NCI-H2227 (cell line): ENCODE results near the gene XXYLT1.
A peak's percentile ranks its signal among the peaks of the same experiment; 100 is the strongest.

Source experiments
- DNase-seq: peaks from one replicate; lab custom pipeline; 2025; ENCODE audit not compliant: unreplicated experiment; lab: John Stamatoyannopoulos, UW

XXYLT1 gene

DNA sequence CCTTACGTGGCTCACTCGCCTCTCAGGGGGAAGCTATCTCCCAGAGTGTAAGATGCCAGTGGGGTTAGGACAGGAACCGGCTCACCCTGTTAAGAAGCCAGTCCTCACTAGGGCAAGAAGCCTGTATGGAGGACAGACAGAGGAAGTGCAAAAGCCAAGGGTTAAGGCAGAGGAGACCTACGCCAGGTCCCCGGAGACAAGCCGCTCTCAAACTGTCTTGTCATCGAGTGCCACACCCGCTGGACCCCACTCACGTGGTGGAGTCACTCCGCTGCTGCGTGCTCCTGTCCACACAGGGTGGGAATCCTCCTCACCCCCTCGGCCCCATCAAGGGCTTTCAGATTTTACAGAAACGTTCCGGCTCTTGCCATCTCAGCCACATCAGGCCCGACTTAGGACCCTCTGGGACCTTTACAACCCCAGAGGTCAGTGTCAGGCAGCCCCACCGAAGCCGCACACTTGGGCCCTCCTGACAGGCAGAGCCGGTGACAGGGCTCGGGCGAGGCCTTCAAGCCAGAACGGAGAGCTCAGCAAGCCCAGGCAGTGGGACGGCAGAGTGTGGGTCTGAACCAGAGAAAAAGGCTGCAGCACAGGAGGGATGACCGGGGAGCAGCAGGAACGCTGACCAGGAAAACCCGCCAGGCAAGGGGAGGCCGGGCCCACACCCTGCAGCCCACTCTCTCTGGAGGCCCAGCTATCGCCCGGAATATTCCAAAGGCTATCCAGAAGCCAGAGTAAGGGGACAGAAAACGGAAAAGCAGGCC, 61.7 kb downstream of the XXYLT1 start:
- DNase-seq, result no peak

DNA sequence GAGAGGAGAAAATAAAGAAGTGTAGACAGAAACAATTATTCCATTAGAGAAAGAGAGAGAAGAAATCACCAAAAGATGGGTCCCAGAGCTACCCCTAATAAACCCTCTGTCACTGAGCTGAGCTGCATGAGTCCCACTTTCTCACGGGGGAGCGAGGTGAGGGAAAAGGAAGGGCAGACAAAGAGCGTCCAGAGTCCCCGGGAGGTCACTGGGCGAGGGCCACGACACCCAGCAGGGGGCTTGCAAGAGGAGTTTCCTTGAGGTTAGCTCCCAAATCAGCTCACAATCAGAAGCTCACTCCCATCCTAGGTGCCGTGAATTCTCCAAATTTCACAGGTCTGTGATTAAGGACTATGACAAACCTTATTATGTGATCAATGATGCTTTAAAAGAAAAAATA, 62.3 kb downstream of the XXYLT1 start:
- no peak for DNase-seq

DNA sequence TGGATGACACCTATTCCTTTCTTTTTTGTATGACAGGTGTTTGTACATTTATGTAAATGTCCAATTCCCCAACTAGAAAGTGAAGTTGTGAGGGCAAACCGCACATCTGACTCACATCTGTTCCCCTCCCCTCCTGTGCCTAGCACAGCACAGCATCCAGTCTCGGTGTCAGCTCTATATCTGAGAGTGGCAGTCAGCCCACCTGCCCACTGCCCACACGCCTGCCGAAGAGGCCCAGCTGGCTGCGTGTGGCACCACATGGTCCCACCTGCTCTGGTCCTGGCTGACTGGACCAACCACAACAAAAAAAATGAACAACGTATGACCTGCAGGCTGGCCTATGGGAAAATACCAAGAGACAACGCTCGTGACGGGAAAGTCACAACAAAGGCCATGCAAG, 62.8 kb downstream of the XXYLT1 start:
- no peak for DNase-seq

DNA sequence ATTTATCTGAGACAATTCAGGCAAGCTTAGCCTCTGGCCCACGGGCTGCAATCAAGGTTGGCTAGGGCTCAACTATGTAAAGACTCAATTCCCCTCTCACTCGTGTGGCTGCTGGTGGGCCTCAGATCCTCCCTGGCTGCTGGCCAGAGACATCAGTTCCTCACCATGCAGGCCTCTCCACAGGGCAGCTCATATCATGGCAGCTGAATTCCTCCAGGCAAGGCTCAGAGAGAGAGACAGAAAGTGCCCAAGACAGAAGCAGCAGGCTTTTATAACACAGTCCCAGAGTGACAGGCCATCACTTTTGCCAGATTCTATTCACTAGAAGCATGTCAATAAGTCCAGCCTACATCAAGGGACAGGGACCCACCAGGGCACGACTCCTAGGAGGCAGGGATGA, 63.2 kb downstream of the XXYLT1 start:
- no peak for DNase-seq

DNA sequence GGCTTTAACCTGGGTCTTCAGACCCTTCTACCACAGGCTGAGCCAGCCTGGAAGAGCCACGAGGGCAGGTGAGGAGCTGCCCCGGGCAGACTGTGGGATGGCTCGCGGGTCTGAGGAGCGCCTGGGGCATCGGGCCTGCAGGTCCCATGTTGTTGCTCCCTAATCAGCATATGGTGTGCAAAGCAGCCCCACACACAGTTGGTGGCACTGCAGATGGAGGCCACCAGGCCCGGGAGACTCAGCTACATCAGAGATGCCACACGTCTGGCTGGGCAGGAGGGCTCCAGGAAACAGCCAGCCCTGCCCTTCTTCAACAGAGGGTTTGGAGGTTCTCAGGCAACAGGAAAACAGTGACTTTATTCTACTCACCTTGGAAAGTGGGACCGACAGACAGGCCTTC, 63.9 kb downstream of the XXYLT1 start:
- DNase-seq, result no peak

DNA sequence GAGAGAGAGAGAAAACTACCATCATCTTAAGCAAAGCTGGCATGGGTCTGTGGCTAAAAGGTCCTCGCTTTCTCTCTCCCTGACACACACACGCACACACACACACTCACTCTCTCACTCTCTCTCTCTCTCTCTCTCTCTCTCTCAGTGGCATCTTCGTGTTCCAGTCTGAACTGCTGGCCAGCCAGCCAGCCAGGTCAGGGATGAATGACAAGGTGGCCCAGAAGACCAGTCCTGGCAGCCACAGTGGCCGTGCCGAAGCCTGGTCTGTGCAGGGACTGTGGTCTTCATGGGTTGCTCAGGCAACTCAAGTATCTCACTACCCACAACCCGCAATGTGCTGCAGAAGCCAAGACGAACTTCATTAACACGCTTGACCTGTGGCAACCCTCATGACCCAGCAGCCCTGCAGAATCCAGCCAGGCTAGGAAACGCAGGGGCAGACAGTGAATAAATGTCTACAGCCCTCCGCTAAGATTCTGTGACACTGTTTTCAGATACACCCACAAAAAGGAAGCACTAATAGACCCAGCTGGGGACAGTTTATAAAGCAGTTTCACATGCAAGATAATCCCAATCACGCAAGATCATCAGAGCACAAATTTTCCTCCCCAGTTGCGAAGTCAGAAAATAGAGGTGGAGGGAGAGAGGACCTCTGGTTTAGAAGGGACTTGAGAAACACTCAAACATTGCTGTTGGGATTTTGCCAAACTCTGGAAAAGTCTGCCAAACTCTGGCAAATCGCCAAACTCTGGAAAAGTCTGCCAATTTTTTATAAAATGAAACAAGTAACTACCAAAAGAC, 66.4 kb downstream of the XXYLT1 start:
- DNase-seq, result peak; percentile 43

DNA sequence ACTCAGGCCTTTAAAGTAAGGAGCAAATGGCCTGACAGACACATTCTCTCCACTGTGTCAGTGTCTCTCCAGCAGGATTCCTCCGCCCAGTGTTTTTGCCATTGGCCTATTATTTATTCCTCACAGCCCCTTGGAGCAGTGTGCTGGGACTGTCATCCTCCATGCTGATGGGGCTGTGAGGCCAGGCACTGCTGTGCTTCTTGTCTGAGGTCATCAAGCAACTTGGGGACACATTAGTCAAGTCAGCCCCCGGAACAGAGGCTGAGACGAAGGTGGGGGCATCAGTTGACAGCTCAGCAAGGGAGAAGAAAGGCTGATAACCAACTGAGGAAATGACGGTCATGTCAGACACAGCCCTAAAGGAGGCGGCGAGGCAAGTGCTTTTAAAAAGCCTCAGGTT, 67.4 kb downstream of the XXYLT1 start:
- DNase-seq, result no peak

DNA sequence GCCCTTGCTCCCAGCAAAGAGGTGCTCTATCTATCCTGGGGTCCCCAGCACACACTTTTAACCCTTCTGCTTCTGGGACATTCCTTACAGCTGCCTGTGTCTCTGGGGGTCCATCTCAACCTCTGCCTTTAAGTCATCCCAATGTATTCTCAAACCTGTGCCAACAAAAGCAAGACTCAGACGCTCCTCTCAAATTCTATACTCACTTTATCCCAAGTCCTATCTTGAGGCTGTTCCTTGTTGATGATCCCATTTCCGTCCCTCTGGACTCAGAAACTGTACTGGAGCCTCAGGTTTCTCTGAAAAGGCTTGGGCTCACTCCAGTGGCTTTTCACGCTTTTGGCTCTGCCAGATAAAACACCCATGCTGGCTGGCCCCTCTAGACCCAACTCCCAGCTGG, 69.7 kb downstream of the XXYLT1 start:
- no peak for DNase-seq

DNA sequence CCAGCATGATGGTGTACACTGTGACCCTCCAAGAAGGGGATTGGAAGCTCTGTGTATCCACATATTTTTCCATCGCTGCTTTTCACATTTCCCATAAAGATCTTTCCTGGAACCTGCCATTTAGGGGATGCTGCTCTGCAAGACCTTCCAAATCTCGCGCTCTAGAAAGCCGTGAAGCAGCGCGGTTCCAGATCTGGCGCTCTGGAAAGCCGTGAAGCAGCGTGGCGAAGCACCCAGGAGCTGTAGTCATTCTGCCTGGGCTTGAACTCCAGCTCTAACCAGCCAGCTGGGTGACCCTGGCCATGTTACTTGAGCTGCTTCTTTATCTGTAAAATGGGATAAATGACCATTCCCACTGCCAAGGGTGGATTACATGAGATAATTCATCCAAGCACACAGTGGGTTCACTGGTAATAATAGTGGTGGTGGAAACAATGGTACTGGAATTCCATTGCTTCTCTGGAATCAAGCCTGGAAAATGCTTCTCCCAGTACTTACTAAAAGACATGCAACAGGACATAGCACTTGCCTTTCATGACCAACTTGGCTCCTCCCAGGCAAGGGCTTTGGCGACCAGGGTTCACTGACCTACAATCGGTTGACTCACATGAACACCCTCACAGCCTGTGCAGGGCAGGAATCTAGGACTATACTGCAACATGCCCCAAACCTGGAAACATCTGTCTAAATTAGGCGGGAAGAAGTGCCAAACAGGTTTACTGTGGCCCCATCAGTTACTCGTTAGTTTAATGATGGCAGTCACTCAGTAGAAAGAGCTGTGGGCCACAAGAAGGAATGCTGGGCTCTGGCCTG, 70.7 kb downstream of the XXYLT1 start:
- no peak for DNase-seq

DNA sequence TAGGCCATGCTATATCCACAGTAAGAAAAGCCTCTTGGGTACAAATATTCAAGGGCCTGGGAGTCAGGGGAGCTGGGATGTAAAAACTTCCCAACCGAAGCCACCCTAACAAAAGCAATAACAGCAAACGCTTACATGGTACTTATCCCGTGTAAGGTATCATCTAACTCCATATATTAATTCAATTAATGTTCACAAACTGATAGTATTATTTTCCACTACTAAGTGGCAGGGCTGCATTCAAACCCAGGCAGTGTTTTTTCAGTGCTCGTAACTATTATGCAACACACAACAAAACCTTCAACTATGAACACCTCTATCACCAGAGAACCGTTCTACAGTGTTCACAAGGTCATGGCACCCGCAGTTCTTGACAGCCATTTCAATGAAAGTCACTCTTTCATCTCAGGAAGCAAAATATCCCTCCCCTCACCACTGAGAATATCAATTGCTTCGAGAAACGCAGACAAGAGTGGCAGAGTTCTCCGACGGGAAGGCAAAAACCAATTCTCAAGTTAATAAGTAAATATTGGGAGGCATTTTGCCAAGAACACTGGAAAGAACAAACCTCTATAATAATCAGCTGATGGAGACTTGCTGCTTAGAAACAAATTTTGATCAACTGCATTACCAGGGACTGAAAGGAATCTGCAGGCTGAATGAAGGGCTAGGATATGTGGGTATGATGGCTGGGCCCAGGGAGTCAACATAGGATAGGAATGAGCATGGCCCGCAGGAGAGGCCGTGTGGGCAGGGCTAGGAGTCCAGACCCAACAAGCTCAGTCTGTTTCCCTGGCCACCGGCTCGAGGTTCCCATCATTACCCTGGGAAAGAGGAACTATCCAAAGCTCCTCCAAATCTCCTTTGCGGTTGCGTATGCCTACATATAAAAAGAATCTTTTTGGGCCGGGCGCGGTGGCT, 72.3 kb downstream of the XXYLT1 start:
- no peak for DNase-seq

DNA sequence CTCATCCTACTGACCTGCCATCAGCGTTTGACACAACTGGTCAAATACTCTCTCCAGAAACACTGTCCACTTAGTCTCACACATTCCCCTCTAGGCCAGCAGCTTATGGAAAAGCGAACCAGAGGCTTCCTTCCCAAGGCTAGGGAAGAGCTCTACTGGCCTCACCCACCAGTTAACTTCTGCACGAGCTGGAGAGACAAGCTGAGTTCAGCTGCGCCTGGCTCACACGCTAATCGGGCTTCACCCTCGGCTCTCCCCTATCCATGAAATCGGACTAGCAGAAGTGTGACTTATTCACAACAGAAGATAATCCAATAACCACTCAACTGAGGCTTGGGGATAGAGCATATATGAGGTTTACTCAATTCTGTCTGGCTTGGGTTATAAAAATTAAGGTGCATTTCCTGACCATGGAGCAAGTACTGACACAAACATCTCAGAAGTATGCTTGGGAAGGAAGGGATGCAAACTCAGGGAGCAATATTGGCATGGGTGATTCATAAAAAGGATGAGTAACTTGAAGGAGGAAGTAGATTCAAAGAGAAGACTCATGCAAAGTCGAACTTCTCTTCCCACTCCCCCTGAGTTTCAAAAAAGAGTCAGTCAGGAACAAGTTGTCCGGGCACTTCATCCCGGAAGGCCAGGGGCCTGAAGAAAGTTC, 73.1 kb downstream of the XXYLT1 start:
- no peak for DNase-seq

DNA sequence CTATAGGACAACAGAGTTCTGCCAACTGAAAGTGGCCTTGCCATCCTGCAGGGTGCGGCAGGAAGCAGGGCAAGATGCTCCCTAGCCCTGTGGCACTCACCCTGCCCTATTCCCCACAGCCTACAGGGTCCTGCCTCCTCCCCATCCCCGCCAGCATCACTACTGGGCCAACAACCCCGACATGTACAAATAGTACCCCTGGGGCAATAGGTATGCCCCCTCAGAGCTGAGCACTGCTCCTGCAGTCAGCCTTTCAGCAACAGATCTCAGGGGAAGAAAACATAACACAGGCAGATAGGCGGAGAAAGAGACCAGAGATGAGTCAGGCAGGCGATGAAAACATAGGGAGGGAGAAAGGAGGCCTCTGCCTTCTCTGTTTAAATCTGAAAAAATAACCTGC, 74.7 kb downstream of the XXYLT1 start:
- DNase-seq, result no peak

DNA sequence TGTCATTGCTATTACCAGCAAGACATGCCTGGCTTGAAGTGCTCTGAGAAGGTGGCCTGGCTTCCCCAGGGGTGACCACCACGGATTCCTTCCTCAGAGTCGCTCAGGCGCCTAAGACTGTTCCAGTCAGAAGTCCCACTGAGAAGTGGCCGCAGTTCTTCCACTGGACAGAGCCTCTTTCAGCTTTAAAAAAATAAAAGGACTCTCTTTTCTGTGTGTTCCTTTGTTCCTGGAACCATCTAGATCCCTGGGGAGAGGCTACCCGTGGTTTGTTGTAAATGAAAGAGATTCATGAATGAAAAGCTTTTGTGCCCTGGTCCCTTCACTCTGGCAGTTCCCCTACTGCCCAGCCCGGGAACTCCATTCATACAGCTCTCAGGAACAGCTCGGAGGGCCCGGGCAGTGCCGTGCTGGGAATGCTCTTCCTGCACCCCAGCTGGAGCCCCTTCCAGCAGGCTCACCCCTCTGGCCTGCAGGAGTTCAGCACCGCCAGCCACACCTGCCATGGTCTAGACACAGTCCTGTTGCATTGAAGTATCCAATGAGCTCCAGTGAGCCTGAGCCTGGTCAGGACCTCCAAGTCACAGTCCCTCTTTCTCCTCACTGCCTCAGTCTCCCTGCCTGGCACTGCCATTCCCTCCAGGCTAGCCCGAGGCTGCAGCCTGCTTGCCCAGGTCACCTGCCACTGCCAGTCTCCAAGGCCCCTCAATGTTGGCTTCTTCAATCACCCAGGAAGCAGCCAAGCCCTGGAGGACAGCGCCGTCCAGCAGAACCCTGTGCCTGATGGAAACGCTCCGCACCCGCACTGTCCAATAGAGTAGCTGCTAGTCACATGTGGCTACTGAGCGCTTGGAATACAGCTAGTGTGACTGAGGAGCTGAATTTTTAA, 75.4 kb downstream of the XXYLT1 start:
- DNase-seq, result peak; percentile 34

DNA sequence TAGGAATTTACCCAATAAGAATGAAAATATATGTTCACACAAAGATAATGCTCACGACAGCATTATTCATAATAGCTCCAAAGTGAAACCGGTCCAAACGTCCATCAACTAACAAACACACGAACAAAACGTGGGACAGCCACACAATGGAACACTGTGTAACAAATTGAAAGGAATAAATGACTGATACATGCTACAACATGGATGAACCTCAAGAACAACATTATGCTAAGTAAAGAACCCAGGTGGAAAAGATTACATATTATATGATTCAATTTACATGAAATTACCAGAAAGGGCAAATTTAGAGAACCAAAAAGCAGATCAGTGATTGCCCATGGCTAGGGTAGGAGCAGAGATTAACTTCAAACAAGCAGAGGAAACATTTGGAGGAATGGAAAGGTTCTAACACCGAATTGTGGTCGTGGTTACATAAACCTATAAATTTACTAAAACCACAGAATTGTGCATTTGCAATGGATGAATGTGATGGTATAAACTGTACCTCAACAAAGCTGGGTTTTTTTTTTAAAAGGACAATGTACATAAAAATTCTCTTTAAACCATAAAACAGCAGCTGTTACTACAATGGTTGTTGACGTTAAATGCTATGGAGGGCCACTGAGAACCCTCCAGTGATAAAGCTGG, 76.3 kb downstream of the XXYLT1 start:
- no peak for DNase-seq

DNA sequence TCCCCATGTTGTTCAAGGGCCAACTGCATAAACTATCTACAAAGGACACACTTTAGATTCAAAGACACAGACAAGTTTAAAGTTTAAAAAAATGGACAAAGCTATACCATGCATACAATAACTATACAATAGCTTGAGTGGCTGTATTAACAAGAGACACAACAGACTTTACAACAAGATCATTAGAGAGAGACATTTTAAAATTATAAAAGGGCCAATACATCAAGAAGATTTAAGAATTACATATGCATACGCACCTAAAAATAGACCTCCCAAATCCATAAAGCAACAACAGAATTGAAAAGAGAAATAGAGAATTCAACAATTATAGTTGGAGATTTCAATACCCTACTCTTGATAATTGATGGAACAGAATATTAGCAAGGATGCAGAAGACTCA, 79.4 kb downstream of the XXYLT1 start:
- no peak for DNase-seq

DNA sequence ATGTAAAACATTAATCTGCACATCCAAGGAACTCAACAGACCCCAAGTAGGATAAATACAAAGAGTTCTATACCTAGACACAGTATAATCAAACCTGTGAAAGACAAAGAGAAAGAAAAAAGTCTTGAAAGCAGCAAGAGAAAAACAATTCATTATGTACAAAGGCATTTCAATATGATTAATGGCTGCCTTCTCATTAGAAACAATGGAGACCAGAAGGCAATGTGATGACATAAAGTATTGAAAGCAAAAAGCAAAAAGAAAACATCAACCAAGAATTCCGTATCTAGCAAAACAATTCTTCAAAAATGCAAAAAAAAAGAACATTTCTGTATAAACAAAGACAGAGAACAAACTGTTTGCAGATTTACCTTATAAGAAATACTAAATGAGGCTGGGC, 81.1 kb downstream of the XXYLT1 start:
- no peak for DNase-seq

DNA sequence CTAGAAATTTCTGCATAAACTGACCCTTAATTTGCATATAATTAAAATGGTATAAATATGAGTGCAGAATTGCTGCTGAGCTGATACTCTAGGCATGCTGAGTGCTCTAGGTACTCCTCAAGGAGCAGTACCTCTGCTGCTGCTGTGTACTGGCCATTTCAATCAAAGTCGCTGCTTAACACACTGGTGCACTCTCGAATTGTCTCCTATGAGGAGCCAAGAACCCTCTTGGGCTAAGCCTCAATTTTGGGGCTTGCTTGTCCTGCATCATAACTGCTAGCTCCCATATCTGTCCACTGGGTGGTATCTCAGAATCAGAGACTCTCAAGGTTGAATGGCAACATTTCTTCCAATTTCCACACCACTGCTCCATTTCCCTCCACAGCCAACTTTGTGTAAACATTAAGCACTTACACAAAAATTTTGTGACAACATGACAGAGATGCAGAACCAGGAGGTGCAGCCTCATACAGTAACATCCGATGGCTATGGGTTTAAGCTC, 82.5 kb downstream of the XXYLT1 start:
- DNase-seq, result no peak

DNA sequence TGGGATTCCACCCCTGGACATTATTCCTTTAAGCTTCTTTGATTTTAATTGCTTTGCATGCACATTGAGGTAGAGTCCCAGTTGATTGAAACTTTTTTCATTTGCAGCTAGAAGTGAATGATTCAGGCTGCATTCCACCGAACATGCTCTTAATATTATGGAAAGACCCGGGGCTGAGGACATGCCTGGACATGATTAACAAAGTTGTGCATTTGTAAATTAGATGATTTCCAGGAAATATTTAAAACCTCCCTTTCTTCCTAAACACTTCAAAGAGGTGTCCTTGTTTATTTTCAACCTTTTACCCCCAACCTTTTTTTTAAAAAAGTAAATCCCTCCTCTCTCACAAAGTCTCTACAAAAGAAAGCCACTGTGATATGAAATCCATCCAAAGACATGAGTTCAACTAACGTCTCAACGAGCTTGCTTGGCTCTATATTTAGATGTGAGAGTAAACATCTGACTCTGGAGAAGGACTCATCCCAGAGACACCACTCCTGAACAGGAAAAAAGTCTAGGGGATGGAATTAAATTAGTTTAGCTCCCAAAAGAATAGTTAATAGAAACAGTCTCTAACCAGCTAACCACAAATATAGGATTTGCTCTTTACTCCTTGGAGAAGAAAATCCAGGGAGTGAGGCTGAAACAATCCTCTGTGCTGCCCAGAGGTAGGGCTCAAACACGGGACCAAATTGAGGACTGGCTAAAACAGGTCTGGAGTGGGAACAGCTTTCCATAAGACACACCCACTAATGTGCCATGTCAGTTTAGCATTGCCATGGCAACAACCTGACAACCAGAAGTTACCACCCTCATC, 83.1 kb downstream of the XXYLT1 start:
- DNase-seq, result no peak
